Skin of body (tissue), 2 donors: ENCODE results near the gene TSKU. TPM values are rescaled to one million over a fixed set of nuclear protein-coding genes. Genes with fewer than 3 reads are reported as not detected.

Experiments used
- DNase-seq: peaks from one replicate; lab custom pipeline; 2025; lab: John Stamatoyannopoulos, UW
- total RNA-seq: library from RNA; depleted of rRNA; stranded (reverse); fragments of >200 nt; gene quantifications from one replicate; pipeline ENCODE4 v1.2.3, GENCODE V29; 2014

TSKU gene
- total RNA-seq, 1 donor from 2014 or later = 19.9 TPM

- DNase-seq = no peak
These were observed 61.4 kb downstream of the TSKU start for GRCh38 chr11:76844511-76844910.

- DNase-seq = no peak
These were observed 61.9 kb downstream of the TSKU start for GRCh38 chr11:76845069-76845468.

- DNase-seq = no peak
These were observed 63.3 kb downstream of the TSKU start for GRCh38 chr11:76846441-76846840.

Other genes starting within 250 kb of the TSKU start
- 17.5 TPM for gene LRRC32, start 112.6 kb upstream of the TSKU start, total RNA-seq
- 18.2 TPM for gene ACER3, start 77.6 kb downstream of the TSKU start, total RNA-seq